GM06990 (cell line): ENCODE results near the gene AKAP5.

Experiments
- DNase-seq: peaks from one replicate; pipeline ENCODE4 v3.0.0-alpha.2; 2011; ENCODE audit not compliant: insufficient read length; ENCODE audit errors: extremely low read depth
- H3K27me3 ChIP-seq: replicated peaks from 2 replicates; pipeline ENCODE4 v1.6.0; 2011; ENCODE audit warnings: low read length; ENCODE audit not compliant: control insufficient read depth, insufficient read depth
- H3K36me3 ChIP-seq: 2 replicates; pipeline ENCODE4 v1.5.1; 2011; ENCODE audit warnings: low read length; ENCODE audit not compliant: control insufficient read depth, insufficient read depth
- H3K4me3 ChIP-seq: replicated peaks from 2 replicates; pipeline ENCODE4 v1.5.1; 2011; ENCODE audit warnings: low read depth, mild to moderate bottlenecking, control low read depth, low read length
- CTCF ChIP-seq: IDR thresholded peaks from 2 replicates; pipeline ENCODE4 v1.5.1; 2011; ENCODE audit warnings: low read length, control low read depth, mild to moderate bottlenecking, inconsistent platforms; ENCODE audit not compliant: insufficient read depth, poor library complexity, severe bottlenecking

AKAP5 gene

DNA sequence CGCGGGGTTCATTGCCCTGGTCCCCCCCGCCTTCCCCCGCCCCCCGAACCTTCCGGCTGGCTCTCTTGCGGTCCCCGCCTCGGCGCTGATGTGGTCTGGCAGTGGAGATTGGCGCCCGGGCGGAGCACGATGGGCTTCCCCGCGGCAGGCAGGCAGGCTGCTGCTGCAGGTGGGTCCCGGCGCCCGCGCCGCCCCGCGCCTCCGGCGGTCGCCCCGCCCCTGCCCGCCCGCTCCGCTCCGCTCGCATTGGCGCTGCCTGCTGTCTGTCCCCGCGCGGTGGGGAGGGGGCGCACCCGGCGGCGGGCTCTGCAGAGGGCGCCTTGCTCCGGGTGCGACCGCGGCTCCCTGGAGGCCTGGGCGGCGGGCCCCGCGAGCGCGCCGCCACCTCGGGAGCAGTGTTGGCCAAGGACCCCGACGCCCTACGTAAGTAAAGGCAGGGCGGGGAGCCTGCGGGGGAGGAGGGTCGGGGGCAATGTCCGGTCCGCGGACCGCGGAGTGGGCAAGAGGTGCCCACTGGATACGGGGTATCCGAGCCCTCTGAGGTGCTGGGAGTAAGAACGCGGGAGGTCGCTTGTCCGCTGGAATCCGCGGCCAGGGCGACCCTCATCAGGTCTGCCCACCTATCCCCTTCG lies at the start of gene AKAP5:
Gene AKAP5 (plus strand): TSS at position 309 of the 632 bp plus-strand sequence. CDS start 2,896 bp downstream, outside the sequence.
- TF ChIP-seq CTCF: no peak
- no peaks in the 10 kb centered on the region for H3K27me3 ChIP-seq
- peaks cover 2% of the 10 kb centered on the region for H3K36me3 ChIP-seq
- peak; percentile 80 for DNase-seq
- H3K4me3 ChIP-seq: peak within 1 kb of the TSS; percentile 76

- Histone ChIP-seq H3K36me3 (peaks cover 25% of the 10 kb centered on the region), H3K4me3 (no peak overlapping the region), H3K27me3 (no peaks in the 10 kb centered on the region)
- TF ChIP-seq CTCF: no peak
- DNase-seq: no peak
Measured at GRCh38 chr14:64416348-64416932, 48.9 kb upstream of the AKAP5 start.

DNA sequence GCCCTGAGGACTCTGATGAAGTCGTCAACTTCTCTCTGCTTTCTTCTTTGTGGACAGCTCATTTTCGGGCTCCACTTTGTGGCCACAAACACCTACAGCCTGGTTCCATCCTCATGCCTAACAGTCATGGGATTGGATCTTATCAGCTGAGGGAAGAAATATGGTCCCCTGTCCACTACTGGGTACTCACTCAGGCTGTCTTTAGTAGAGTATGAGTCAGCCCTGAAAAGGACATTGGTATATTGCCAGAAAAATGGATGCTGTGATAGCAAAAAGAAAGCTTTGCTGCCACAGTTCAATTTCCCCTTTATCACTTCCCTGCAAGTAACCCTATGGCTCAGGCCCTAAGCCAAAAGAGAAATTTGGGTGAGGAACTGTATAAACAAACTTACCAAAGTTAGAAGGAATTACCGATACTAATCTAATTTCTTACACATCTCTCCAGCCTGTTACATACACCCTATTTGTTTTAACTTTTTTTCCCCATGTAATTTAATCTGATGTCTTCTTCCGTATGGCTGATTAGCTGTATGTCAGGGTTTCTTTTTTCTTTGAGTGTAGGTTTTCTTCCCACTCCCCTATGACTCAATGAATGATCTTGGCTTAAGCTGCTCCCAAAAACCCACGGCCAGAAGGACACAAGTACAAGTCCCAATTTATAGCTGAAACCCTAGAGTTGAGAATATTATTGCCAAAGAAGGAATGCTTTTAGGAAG lies 48.1 kb upstream of the AKAP5 start:
- Histone ChIP-seq H3K27me3 (no peaks in the 10 kb centered on the region), H3K36me3 (peaks cover 24% of the 10 kb centered on the region), H3K4me3 (no peak overlapping the region)
- no peak for TF ChIP-seq CTCF
- no peak for DNase-seq

DNA sequence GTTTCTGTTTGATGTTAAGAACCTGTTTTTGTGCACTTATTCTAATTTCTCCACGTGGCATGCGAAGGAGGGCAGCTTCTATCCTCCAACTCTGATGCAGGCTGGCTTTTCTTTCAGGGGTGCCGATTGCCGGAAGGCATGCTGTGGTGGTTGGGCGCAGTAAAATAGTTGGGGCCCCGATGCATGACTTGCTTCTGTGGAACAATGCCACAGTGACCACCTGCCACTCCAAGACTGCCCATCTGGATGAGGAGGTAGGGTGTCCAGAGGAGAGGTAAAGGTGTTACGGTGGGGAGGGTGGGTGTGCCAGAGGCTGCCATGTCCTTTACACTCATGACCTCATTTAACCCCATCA lies 47.6 kb upstream of the AKAP5 start:
- Histone ChIP-seq H3K4me3 (no peak overlapping the region), H3K27me3 (no peaks in the 10 kb centered on the region), H3K36me3 (peaks cover 25% of the 10 kb centered on the region)
- DNase-seq: no peak
- TF ChIP-seq CTCF: no peak

GRCh38 chr14:64419003-64419402 lies 46.3 kb upstream of the AKAP5 start:
- Histone ChIP-seq H3K36me3 (peaks cover 24% of the 10 kb centered on the region), H3K4me3 (no peak overlapping the region), H3K27me3 (no peaks in the 10 kb centered on the region)
- TF ChIP-seq CTCF: no peak
- no peak for DNase-seq
